Ovary (tissue), 3 donors: Measurements from ENCODE around the gene SPATA31C2.
"Not testable (repeated sequence)": the region's sequence is repeated elsewhere in the genome, so short reads cannot be mapped to it uniquely, and the experiment has no call there.

Experiments
- CTCF ChIP-seq, 3 donors: fragments of 450-650 bp in 2 of 3; fragments of 200-600 bp in 1 of 3; IDR thresholded peaks; one replicate each; pipeline versions ENCODE4 v1.5.1 to v1.8.0; 2016 to 2022; ENCODE audit warnings: antibody characterized with exemption in 3 of 3, mild to moderate bottlenecking in 1 of 3
- POLR2A ChIP-seq: fragments of 450-650 bp; IDR thresholded peaks from one replicate; pipeline ENCODE4 v1.6.1; 2017; ENCODE audit warnings: antibody characterized with exemption, mild to moderate bottlenecking, moderate library complexity
- donor health status: DM: no; HTN: no; CAD: no.

GRCh38 chr9:88129556-88129955 lies 8.7 kb downstream of the SPATA31C2 start:
- not testable (repeated sequence) for TF ChIP-seq POLR2A; CTCF (IDR thresholded peaks at IDR 0.05)
